NCI-H1694 treated with DMSO at 0.1 percent for 48 hours (cell line): Measurements from ENCODE around the gene WDR38.

Experiments used
- DNase-seq: peaks from one replicate; lab custom pipeline; 2025; lab: John Stamatoyannopoulos, UW

Gene WDR38, protein sequence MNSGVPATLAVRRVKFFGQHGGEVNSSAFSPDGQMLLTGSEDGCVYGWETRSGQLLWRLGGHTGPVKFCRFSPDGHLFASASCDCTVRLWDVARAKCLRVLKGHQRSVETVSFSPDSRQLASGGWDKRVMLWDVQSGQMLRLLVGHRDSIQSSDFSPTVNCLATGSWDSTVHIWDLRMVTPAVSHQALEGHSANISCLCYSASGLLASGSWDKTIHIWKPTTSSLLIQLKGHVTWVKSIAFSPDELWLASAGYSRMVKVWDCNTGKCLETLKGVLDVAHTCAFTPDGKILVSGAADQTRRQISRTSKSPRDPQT

DNA sequence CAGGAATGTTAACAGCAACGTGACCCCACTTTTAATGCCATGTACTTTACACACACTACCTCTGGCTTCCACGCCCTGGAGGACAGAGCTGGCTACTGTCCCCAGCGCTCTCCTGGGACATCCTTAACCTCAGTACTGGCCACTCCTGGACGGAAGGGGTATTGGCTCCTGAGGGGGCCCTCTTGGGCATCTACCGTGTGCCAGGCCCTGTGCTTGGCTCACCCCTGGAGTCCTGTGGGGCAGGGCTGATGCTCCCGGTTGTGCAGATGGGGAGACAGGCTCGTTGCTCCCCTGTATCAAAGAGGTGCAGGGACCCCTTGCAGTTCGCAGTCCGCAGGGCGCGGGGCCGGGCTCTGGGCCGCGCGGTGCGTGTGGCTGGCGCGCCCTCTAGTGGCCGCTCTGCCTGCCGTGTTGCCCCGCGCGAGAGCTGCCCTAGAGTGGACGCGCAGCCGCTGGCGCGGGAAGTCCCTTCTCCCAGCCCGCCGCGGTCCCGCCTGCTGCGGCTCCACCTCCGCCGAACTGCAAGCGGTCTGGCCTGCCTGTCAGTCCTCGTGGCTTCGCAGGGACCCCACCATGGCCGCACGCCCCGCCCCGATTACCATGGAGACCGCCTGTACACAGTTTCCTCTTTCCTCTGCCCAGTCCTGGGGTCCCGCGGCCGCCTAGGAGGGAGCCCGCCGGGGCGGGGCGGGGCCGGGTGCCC lies at the start of gene WDR38:
Gene WDR38, plus strand, starts transcription at position 632 of the 703 bp plus-strand sequence. CDS start 72 bp downstream, outside the sequence.
- no peak for DNase-seq

DNA sequence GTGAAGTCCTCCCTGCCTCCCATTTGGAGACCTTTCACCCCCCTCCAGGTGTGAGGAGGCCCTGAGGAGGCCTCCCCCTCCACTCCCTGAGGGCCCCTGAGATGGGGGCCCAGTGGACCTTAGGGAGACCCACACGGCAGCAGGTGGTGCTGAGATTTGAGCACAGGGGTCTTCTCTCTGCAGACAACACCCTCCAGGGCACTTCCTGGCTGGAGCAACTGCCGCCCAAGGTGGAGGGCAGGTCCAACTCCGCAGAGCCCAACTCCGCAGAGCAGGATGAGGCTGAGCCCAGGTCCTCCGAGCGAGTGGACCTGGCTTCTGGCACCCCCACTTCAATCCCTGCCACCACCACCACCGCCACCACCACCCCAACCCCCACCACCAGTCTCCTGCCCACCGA lies 49.3 kb upstream of the WDR38 start:
- no peak for DNase-seq

DNA sequence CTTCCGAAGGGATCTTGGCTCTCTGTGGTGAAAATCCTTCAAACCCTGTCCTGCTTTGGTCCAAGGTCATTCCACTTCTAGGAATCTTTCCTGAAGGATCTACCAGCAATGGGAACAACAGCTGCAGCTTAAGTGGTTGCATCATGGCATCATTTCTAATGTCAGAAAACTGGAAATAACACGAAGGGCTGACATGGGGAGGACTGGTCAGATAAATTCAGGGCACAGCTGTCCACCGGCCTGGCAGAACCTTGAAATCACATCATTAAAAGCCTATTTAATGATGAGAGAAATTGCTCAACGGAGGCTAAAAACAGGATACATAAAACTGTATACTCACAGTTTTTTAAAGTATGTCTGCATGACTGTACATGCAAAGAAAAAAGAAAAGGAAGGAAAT lies 48.1 kb upstream of the WDR38 start:
- DNase-seq, result no peak

DNA sequence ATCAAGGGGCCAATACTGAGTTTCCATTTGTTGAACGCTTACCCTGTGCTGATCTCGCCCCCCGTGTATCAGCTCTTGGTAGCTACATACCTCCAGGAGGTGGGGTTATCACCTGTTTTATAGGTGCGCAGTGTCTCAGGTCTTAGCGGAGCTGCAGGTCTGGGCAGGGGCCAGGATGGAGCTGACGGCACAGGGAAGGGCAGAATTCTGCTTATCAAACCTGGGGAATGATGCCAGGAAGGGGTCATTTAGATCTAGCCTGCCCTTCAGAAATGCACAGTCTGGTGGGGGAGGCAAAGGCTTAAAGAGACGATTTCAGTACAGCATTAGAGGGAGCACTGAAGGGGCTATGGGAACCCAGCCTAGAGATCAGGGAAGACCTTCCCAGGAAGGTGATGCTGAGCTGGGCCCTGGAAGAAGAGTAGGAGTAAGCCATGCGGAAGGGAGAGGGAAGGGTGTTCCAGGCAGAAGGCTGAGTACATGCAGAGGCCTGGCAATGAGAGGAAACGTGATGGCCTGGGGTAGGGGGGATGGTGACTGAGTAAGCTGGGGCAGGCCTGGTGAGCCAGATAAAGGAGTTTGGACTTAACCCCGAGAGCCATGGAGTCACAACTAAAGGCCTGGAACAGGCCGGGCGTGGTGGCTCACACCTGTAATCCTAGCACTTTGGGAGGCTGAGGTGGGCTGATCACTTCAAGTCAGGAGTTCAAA lies 44.9 kb upstream of the WDR38 start:
- no peak for DNase-seq

DNA sequence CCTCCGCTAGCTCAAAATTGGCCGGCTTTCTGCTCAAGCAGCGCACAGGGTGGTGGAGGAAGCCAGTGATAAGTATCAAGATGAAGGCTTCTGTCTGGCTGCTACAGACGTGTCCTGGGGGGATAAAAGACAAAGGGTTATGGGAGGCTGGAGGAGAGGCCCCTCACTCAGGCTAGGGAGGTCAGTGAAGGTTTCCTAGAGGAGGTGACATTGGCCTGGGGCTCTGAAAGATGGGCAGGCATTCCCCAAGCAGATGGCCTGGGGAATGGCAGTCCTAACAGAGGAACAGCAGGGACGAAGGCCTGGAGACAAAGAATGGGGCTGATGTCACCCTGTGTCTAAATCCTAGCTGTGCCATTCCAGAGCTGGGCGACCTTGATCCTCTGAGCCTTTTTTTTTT lies 44.0 kb upstream of the WDR38 start:
- DNase-seq, result no peak

DNA sequence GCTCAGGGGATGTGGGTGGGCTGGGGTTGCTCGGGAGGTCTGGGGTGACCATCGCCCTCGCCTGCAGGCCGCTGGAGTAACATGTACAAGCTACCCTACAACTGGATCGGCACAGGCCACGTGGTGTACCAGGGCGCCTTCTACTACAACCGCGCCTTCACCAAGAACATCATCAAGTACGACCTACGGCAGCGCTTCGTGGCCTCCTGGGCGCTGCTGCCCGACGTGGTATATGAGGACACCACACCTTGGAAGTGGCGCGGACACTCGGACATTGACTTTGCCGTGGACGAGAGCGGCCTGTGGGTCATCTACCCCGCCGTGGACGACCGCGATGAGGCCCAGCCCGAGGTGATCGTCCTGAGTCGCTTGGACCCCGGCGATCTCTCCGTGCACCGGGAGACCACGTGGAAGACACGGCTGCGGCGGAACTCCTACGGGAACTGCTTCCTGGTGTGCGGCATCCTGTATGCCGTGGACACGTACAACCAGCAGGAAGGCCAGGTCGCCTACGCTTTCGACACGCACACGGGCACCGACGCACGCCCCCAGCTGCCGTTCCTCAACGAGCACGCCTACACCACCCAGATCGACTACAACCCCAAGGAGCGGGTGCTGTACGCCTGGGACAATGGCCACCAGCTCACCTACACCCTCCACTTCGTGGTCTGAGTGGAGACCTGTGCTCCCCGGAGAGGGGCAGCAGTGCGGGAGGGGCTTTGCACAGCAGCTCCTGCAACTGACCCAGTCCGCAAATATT lies 43.3 kb upstream of the WDR38 start:
- no peak for DNase-seq

DNA sequence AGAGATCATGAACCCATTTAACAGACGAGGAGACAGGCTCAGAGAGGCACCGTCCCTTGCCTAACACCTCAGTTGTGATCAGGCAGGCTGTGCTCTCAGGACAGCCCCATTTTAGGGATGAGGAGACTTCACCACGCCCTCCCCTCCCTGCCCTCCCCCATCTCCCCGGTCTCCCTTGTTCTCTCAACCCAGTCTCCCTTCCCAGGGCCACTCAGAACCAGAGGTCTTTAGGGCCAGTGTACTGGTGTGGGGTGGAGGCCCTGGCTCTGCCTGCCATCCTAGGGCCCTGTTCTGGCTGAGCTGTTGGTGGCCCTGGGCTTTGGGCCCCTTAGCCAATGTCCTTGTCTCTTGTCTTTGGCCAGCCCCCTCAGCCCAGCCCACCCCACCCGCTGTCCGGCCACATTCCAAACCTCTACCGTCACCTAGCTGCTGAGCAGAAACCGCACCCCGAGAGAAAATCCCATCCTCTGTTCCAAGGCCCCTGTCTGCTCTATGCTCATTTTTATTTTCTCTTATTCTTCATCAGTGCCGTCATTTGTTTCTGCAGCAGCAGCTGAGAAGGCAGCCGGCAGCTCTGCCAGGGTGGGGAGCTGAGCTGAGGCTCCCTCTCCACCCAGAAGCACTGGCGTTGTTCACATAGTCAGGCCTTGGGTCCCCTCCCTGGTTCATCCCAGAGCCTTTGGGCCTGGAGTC lies 42.5 kb upstream of the WDR38 start:
- DNase-seq, result no peak

DNA sequence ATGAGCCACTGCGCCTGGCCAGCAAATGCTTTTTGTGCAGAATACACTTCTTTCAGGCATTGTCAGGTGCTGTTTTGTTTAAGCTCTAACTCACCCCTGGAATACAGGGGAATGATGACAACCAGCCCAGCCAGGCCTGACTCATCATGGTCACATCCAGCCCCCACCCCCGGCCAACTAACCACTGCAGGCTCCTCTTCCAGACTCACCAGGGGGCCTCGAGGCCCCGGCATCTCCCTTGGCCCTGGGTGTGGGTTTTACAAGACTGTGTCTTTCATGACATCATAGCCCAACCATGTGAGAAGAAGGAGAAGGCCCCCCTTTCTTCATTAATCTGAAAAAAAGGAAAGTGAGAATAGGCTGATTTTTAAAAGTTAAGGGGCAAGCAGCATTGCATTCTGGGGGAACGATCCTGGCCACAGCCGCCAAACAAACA lies 40.8 kb upstream of the WDR38 start:
- DNase-seq, result no peak

DNA sequence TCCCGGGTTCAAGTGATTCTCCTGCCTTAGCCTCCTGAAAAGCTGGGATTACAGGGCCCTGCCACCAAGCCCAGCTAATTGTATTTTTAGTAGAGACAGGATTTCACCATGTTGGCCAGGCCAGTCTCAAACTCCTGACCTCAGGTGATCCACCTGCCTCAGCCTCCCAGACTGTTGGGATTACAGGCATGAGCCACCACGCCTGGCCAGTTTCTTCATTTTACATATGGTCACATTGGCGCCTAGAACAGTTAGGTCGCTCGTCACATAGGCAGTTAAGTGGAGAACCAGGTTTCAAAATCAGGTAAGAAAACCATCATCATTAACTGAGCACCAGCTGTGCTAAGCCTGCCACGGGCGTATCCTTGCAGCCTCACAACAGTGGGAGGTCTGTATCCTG lies 40.2 kb upstream of the WDR38 start:
- DNase-seq, result no peak

DNA sequence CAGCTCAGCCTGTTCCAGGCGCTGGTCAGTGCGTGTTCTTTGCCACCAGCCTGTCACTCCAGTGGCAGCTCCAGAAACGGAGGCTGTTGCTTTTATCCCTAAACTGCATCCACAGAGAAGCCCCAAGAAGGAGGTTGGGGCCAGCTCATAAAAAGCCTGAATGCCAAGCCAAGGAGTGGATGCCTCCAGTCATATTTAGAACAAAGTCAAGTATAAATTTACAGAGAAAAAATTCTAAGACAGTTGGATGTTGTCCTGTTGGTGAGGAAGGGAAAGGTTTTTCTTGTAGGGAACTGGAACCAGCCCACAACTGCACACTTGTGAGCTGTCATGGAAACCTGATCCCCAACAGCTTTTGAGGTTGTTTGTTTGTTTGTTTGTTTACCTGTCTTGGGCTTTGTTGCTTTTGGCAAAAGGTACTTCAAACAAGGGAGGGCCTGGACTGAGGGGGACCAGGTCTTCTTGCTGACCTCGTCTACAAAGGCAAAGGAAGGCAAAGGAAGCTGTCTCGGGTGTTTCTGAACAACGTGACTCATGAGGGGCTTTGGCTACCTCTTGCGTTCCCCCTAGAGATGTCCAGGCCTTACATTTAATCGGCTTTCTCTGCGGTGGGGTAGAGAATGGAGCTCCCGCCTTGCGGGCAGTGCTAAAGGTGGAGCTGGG lies 39.6 kb upstream of the WDR38 start:
- no peak for DNase-seq

DNA sequence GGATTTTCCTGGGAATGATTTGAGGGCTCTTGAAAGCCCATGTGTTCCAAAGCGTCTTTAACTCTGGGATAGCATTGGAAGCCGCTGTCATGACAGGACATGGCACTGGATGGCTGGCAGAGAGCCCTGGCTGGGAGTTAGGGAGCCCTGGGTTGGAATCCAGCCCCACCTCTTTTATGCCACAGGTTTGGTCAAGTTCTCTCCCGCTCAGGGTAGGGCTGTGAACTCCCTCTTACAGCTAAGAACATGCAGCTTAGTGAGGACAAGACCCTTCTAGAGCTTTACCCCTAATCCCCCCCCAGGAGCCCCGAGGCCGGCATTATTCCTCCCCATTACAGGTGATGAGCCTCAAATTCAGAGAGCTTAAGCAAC lies 39.1 kb upstream of the WDR38 start:
- no peak for DNase-seq

DNA sequence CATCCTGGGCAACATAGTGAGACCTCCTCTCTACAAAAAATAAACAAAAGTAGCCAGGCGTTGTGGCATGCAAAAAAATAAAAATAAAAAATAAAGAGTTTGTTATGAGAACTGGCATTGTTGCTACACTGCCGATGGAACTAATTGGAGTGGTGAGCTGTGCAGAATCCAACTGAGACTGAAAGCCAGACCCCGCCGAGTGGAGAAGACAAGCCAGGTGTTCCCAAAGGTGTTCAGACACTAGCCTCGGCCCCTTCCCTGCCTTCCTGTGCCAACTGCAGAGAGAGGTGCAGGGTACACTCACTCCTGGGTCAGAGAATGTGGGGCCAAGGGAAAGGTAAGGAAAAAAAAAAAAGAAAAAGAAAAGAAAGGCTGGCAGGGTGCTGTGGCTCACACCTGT lies 37.7 kb upstream of the WDR38 start:
- no peak for DNase-seq

DNA sequence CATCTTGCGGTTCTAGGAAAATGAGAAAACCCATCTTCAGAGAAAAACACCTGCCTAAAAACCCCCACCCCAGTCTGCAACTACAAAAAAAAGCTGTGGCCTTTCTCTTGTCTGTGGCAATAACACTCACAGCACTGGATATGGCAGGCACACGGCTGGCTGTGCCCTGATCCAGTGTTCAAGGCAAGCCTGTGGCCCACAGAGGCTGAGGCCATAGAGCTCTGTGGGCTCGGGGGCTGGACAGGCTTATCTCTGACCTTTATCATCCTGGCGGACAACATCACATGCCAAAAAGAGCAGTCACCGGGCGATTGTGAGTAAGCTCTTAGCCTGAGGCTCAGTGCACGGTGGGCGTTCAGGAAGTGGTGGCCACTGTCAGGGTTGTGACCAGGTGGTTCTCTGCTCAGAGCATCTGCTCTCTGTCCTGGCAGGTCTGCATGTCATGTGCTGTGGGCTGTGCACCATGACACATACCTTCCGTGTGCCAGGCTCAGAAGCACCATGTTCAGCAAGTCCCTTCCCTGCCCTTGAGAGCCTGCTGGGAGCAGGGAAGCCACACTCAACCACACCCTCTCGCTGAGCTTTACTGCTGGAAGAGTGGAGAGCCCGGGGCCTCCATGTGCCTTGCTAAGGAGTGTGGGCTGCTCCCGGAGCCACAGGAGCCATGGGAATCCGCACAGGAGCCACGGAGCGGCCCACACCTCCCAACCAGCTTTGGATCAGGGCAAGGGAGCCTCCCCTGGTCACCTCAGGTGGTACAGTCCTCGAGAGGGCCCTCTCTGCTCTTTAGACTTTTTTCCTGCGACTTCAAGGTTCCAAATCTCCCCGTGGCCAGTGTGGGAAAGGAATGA lies 34.6 kb upstream of the WDR38 start:
- DNase-seq, result no peak

DNA sequence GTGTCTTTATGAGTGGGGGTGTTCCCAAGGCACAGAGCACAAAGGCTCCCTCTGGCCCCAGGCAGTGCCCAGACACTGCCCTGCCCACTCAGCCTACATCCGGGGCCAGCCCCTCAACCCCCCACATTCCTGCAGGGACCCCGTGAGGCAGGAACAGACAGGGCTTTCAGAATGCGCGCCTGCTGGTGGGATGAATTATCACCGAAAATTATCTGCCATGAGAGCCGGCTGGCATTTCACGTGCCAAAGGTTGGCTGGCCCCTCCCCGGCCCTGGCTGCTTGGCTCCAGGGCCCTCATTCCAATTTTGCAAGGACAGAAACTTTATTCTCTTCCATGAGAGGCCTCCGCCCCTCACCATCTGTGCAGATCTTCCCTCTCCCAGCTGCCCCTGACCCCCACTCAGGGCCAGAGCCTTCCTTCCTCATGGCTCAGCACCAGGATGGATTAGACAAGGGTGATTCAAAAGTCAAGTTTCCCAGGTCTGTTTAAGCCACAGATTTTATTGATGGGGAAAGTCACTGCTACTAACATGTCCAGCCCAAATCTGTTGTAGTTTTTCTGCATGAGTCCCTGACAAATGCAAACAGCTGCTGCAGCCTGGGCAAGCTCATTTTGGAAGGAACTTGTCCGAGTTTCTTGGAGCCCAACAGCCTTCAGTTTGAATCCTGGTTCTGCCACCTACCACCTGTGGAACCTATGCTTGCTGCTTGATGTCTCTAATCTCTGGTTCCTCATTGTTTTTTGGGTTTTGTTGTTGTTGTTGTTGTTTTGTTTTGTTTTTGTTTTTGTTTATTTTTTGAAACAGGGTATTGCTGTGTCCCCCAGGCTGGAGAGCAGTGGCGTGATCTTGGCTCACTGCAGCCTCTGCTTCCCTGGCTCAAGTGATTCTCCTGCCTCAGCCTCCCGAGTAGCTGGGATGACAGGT lies 32.3 kb upstream of the WDR38 start:
- no peak for DNase-seq

DNA sequence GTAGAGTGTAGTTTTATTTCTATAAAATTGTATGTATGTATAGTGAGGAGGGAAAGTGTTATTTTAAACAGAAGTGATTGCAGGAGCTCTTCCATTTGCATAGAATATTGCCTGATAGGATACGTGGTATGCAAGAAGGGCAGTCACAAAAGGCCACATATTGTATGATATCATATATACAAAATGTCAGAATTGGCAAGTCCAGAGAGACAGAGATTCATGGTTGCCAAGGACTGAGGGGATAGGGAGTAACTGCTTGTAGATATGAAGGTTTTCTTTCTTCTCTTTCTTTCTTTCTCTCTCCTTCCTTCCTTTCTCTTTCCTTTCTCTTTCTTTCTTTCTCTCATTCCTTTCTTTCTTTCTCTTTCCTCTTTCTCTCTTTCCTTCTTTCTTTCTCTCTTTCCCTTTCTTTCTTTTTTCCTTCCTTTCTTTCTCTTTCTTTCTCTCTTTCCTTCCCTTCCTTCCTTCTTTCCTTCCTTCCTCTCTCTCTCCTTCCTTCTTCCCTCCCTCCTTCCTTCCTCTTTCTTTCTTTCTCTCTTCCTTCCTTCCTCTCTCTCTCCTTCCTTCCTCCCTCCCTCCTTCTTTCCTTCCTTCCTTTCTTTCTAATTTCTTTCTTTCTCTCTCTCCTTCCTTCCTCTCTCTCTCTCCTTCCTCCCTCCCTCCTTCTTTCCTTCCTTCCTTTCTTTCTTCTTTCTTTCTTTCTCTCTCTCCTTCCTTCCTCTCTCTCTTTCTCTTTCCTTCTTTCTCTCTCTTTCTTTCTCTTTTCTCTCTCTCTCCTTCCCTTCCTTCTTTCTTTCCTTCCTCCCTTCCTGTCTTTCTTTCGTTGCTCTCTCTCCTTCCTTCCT lies 24.5 kb upstream of the WDR38 start:
- DNase-seq, result no peak

DNA sequence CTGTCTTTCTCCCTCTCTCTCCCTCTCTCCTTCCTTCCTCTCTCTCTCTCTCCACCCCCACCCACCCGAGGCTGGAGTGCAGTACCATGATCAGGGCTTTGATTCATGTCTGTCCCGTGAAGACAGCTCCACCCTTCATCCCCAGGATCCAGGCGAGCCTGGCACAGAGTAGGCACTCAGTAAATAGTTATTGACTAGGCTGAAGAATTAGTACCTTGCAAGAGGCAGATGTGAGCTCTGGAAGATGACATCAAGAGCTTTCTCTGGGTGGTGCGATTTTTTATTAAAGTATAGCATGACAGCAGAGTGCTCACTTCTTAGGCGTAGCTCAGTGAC lies 24.0 kb upstream of the WDR38 start:
- no peak for DNase-seq

DNA sequence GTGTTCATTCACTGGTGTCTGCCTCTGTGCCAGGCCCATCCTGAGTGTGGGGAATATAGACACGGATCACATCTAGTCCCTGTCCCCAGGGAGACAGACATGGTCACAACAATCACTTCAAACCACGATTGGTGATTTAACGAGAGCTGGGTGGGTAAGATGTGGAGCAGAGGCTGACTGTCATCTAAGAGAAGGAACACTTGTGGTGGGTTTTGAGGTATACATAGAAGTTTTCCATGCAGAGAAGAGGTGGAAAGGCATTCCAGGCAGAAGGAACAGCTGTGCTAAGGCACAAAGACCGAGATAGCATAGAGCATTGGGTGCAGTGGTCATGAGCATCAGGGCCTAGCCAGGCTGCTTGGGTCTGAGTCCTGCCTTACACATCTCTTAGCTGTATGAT lies 22.7 kb upstream of the WDR38 start:
- DNase-seq, result no peak

DNA sequence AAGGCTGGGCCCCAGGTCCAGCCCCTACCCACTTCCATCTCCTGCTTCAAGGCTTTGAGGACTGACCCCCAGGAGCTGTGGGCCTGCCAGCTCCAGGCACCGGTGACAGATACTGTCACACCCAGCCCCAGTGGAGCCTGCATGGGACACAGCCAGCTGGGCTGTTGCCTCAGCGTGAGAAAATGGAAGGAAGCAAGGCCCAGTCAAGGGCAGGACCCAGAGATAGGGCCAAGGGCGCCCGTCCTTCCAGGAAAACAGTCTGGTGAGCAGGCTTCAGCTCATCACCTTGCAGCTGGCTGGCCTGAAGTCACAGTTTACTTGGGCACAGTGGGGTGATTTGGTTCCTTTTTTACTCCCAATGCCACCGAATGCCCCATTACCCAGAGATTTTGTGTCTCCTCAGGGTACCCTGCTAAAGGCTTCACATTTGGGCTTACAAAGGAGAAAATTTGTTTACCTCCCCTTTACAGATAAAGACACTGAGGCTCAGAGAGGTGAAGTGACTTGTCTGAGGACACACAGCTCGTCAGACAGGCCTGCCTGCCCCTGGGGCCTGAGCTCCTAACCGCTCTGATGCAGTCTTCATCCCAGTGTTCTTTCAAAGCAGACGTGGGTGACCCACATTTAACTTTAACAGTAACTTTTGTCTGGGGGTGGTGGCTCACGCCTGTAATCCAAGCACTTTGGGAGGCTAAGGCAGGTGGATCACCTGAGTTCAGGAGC lies 21.5 kb upstream of the WDR38 start:
- DNase-seq, result no peak
